GM23338 (cell line): ENCODE data around the gene TBATA. TPM values are rescaled to one million over a fixed set of nuclear protein-coding genes. Genes with fewer than 3 reads are reported as not detected.

ENCODE experiments used
- CREB1 ChIP-seq: fragments of 250-450 bp; sonication (Bioruptor Pico); IDR thresholded peaks from 2 replicates; pipeline ENCODE4 v1.5.0; 2020; ENCODE audit warnings: low read depth, mild to moderate bottlenecking, moderate library complexity
- NANOG ChIP-seq: IDR thresholded peaks from 2 replicates; pipeline ENCODE4 v1.6.1; 2016; ENCODE audit warnings: antibody characterized with exemption, borderline replicate concordance
- POLR2AphosphoS5 ChIP-seq: IDR thresholded peaks from 2 replicates; pipeline ENCODE4 v1.6.1; 2016; ENCODE audit warnings: antibody characterized with exemption, low read depth
- ZNF114 ChIP-seq: fragments of 250-450 bp; sonication (Bioruptor Pico); IDR thresholded peaks from 2 replicates; pipeline ENCODE4 v1.5.0; 2020; ENCODE audit warnings: mild to moderate bottlenecking, moderate library complexity
- ZNF331 ChIP-seq: fragments of 250-450 bp; sonication (Bioruptor Pico); IDR thresholded peaks from 2 replicates; pipeline ENCODE4 v1.5.0; 2020; ENCODE audit warnings: low read depth, mild to moderate bottlenecking, moderate library complexity
- ZNF462 ChIP-seq: fragments of 250-450 bp; sonication (Bioruptor Pico); IDR thresholded peaks from 2 replicates; pipeline ENCODE4 v1.5.0; 2020; ENCODE audit warnings: mild to moderate bottlenecking, moderate library complexity
- polyA plus RNA-seq: library from polyadenylated mRNA; unstranded; fragments of >200 nt; fragmentation: Nextera tagmentation; extraction: Ambion mirVana; gene quantifications from 2 replicates; pipeline ENCODE4 v1.2.1, GENCODE V29; 2016
- total RNA-seq: library from RNA; depleted of rRNA; stranded (reverse); fragments of >200 nt; shearing (Covaris generic); gene quantifications from 2 replicates; pipeline ENCODE4 v1.2.3, GENCODE V29; 2014
- TF ChIP-seq, protein P1 (sequence below), 2 experiments: fragments of 200-600 bp in 1 of 2; sonication (generic) in 1 of 2; conservative IDR thresholded peaks; 2 replicates each; pipeline versions ENCODE4 v1.5.1 to v1.6.1; 2016 to 2017; ENCODE audit warnings: antibody characterized with exemption in 2 of 2, low read depth in 2 of 2, mild to moderate bottlenecking in 2 of 2, moderate library complexity in 1 of 2

TBATA gene
- total and polyA plus RNA-seq, 2 experiments from 2014 or later, result not detected

DNA sequence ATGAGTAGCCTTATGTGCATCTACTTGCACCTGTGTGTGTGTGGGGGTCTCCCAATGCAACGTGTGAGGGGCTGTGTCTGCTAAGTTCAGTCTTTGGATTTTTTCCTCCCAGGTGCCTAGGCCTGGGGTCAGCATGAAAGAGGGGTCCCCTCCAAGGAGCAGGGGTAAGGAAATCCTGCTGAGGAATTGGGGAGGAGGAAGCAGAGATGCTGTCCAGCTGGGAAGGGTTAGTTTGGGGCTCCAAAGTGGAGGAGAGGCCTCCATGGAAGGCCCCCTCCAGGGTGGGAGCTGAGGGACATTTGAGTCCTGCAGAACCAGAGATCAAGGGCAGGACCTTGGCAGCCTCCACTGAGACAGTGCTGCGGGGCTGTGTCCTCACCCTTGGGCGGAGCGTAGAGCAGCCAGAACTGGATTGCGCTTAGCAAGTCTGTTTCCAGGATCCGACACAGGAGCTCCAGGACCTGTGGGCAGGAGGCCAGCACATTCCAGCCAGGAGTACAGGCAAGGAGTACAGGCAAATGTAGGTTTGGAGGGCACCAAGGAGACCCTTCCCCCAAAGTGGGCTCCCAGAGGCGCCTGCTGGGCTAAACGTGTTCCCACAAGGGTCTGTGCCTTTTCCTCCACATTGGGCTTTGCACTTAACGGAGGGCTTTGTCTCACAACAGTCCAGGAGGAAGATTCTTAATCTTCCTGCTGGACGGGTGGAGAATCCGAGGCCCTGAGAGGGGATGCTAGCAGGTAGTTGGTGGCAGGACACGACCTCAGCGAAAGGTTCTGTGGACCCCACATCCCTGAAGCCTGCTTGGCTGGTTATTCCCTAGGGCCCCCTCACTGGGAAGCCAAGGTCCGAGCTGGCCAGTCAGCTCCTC lies 10.1 kb downstream of the TBATA start (continued):
- TF ChIP-seq ZNF462, result no peak
- no peak for TF ChIP-seq NANOG
- no peak for TF ChIP-seq CREB1 (CRISPR knock-in tag)
- no peak for TF ChIP-seq ZNF331
- no peak for TF ChIP-seq ZNF114 (CRISPR knock-in tag)
- TF ChIP-seq POLR2AphosphoS5, result no peak
- TF ChIP-seq, protein P1, sequence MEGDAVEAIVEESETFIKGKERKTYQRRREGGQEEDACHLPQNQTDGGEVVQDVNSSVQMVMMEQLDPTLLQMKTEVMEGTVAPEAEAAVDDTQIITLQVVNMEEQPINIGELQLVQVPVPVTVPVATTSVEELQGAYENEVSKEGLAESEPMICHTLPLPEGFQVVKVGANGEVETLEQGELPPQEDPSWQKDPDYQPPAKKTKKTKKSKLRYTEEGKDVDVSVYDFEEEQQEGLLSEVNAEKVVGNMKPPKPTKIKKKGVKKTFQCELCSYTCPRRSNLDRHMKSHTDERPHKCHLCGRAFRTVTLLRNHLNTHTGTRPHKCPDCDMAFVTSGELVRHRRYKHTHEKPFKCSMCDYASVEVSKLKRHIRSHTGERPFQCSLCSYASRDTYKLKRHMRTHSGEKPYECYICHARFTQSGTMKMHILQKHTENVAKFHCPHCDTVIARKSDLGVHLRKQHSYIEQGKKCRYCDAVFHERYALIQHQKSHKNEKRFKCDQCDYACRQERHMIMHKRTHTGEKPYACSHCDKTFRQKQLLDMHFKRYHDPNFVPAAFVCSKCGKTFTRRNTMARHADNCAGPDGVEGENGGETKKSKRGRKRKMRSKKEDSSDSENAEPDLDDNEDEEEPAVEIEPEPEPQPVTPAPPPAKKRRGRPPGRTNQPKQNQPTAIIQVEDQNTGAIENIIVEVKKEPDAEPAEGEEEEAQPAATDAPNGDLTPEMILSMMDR (conservative IDR thresholded peaks at IDR 0.05; ENCODE audit: low read depth in 2 of 2), result no peak
